HepG2 (cell line): ENCODE data around the gene PAM16. TPM values are rescaled to one million over a fixed set of nuclear protein-coding genes. Genes with fewer than 3 reads are reported as not detected.
A peak's percentile ranks its signal among the peaks of the same experiment; 100 is the strongest.

Source experiments
- ATAC-seq: fragments of 200-7000 bp; cut with Tn5 transposase; 3 replicates; pipeline ENCODE4 v1.9.1; 2020; ENCODE audit warnings: mild to moderate bottlenecking, moderate library complexity
- BruUV-seq: library from RNA; stranded (reverse); fragments of 400-500 nt; replicated peaks from 2 replicates; lab custom pipeline; 2021; lab: Mats Ljungman, UMichigan
- CTCF ChIA-PET: fragments of 300-600 bp; formaldehyde crosslinking; extraction: SDS; loops from one replicate; lab custom pipeline; 2021; ENCODE audit warnings: low total read pairs, inconsistent platforms, low intra/inter-chr PET ratio; lab: Yijun Ruan, JAX
- POLR2A ChIA-PET: fragments of 350-600 bp; sonication (Branson Sonifier 250); formaldehyde crosslinking; loops from one replicate; lab custom pipeline; 2020; ENCODE audit warnings: antibody characterized with exemption, inconsistent platforms; lab: Yijun Ruan, JAX
- DNase-seq: peaks from one replicate; pipeline ENCODE4 v3.0.0-alpha.2; 2015; ENCODE audit warnings: low spot score
- FAIRE-seq: peaks from 3 replicates; lab custom pipeline; 2011; peaks lifted over from hg19 to GRCh38; lab: Jason Lieb, UNC
- H2AFZ ChIP-seq: one replicate; pipeline ENCODE4 v1.6.1; 2011; ENCODE audit warnings: low read length, inconsistent platforms
- H3K27ac ChIP-seq: fragments of 300-600 bp; 3 replicates; pipeline ENCODE4 v1.8.0; 2011; ENCODE audit warnings: mixed run types, mild to moderate bottlenecking, mixed read lengths, low read length, inconsistent platforms; ENCODE audit not compliant: insufficient read depth; ENCODE audit errors: extremely low read length
- H3K27me3 ChIP-seq, 2 experiments: fragments of 200-600 bp in 1 of 2; 2 replicates in 1 of 2; 3 replicates in 1 of 2; pipeline versions ENCODE4 v1.6.0 to v1.8.0; 2011; ENCODE audit warnings: low read length in 2 of 2, mild to moderate bottlenecking in 2 of 2, moderate library complexity in 2 of 2, inconsistent platforms in 1 of 2; ENCODE audit not compliant: insufficient read depth in 2 of 2, control insufficient read depth in 1 of 2
- H3K36me3 ChIP-seq, 2 experiments: fragments of 200-600 bp in 1 of 2; replicated peaks in 1 of 2; 2 replicates in 1 of 2; 3 replicates in 1 of 2; pipeline versions ENCODE4 v1.5.1 to v1.8.0; 2011; ENCODE audit warnings: low read length in 2 of 2, inconsistent platforms in 1 of 2; ENCODE audit not compliant: insufficient read depth in 2 of 2, control insufficient read depth in 1 of 2
- H3K4me1 ChIP-seq: 2 replicates; pipeline ENCODE4 v1.5.1; 2012; ENCODE audit warnings: low read length, inconsistent platforms; ENCODE audit not compliant: insufficient read depth
- H3K4me2 ChIP-seq: 2 replicates; pipeline ENCODE4 v1.6.0; 2011; ENCODE audit warnings: low read depth, low read length, inconsistent platforms
- H3K4me3 ChIP-seq, 3 experiments: fragments of 200-600 bp in 1 of 3; sonication (generic), shearing (Covaris generic) in 1 of 3; replicated peaks in 1 of 3; 2 replicates each; pipeline ENCODE4 v1.5.1; 2011 to 2016; ENCODE audit warnings: low read length in 3 of 3, inconsistent platforms in 2 of 3, low read depth in 2 of 3, mild to moderate bottlenecking in 2 of 3, control low read depth in 1 of 3, mixed read lengths in 1 of 3; ENCODE audit not compliant: insufficient read depth in 1 of 3
- H3K79me2 ChIP-seq: one replicate; pipeline ENCODE4 v1.6.1; 2011; ENCODE audit warnings: low read length, inconsistent platforms; ENCODE audit not compliant: insufficient read depth
- H3K9ac ChIP-seq: 2 replicates; pipeline ENCODE4 v1.6.0; 2011; ENCODE audit warnings: mild to moderate bottlenecking, low read depth, low read length, inconsistent platforms; ENCODE audit not compliant: insufficient read depth
- H3K9me3 ChIP-seq: 2 replicates; pipeline ENCODE4 v1.5.1; 2012; ENCODE audit warnings: mild to moderate bottlenecking, low read length
- H4K20me1 ChIP-seq: 2 replicates; pipeline ENCODE4 v1.6.0; 2011; ENCODE audit warnings: inconsistent platforms, mild to moderate bottlenecking, low read length, moderate library complexity; ENCODE audit not compliant: insufficient read depth
- AGO2 ChIP-seq: fragments of 200-400 bp; formaldehyde crosslinking; optimal IDR thresholded peaks from 2 replicates; pipeline ENCODE3; 2017; ENCODE audit warnings: mild to moderate bottlenecking, low read depth, low read length, moderate library complexity
- POLR2A ChIP-seq, 2 experiments: IDR thresholded peaks; 2 replicates each; pipeline ENCODE4 v1.6.1; 2011; ENCODE audit warnings: low read depth in 2 of 2, low read length in 2 of 2, mild to moderate bottlenecking in 1 of 2, moderate library complexity in 1 of 2; ENCODE audit not compliant: insufficient read depth in 1 of 2
- RBFOX2 ChIP-seq: fragments of 200-400 bp; formaldehyde crosslinking; IDR thresholded peaks from 2 replicates; pipeline ENCODE4 v1.6.1; 2017; ENCODE audit warnings: low read depth, mild to moderate bottlenecking, low read length
- TBL1XR1 ChIP-seq: fragments of 150-350 bp; IDR thresholded peaks from 2 replicates; pipeline ENCODE4 v1.6.1; 2014; ENCODE audit warnings: borderline replicate concordance, low read length; ENCODE audit not compliant: partially characterized antibody
- ZC3H4 ChIP-seq: sonication (generic); formaldehyde crosslinking; IDR thresholded peaks from 2 replicates; pipeline ENCODE4 v1.4.0; 2020; ENCODE audit warnings: missing genetic modification reagents, borderline replicate concordance
- ZFX ChIP-seq: sonication (generic); formaldehyde crosslinking; IDR thresholded peaks from 2 replicates; pipeline ENCODE4 v1.4.0; 2020; ENCODE audit warnings: mild to moderate bottlenecking, low read depth, missing genetic modification reagents, moderate library complexity
- ZNF367 ChIP-seq: sonication (generic); formaldehyde crosslinking; IDR thresholded peaks from 2 replicates; pipeline ENCODE4 v1.4.0; 2020; ENCODE audit warnings: missing genetic modification reagents, borderline replicate concordance
- ZNF563 ChIP-seq: sonication (generic); formaldehyde crosslinking; IDR thresholded peaks from 2 replicates; pipeline ENCODE4 v1.8.0; 2022; ENCODE audit warnings: mild to moderate bottlenecking, moderate library complexity, missing genetic modification reagents
- ZNF720 ChIP-seq: sonication (generic); formaldehyde crosslinking; IDR thresholded peaks from 2 replicates; pipeline ENCODE4 v1.4.0; 2020; ENCODE audit warnings: missing genetic modification reagents
- WGBS: methylation state at CpG from one replicate; pipeline ENCODE4 v1.1.6; 2017; ENCODE audit warnings: low lambda C conversion rate; 5-methylcytosine and 5-hydroxymethylcytosine counted together
- in situ Hi-C: cut with HindIII; loops from 2 replicates; pipeline ENCODE4 v1.10.0; 2017; ENCODE audit warnings: low pct_unique_long_range_greater_than_20kb; ENCODE audit not compliant: extremely low pct_ligation_motif_present
- intact Hi-C: fragments of 100-400 bp; cut with micrococcal nuclease; formaldehyde crosslinking; loops from one replicate; pipeline ENCODE4 v1.10.0; 2022; ENCODE audit not compliant: unreplicated experiment
- polyA plus RNA-seq, 8 experiments: library from polyadenylated mRNA; depleted of rRNA in 3 of 8; stranded (reverse) in 7 of 8; unstranded in 1 of 8; fragments of >200 nt; fragmentation: Illumina TruSeq in 4 of 8; extraction: Trizol in 4 of 8; gene quantifications; 2 replicates each; pipeline versions ENCODE4 v1.2.1 to v1.2.3, GENCODE V29; 2011 to 2016; ENCODE audit warnings: low read depth in 4 of 8, missing spikeins in 1 of 8, mixed read lengths in 1 of 8; ENCODE audit not compliant: insufficient read depth in 1 of 8
- total RNA-seq, 5 experiments: library from RNA; depleted of rRNA; stranded (reverse); fragments of >200 nt; fragmentation: Illumina TruSeq; extraction: Trizol; gene quantifications; 2 replicates each; pipeline ENCODE4 v1.2.3, GENCODE V29; 2016; ENCODE audit warnings: low read depth in 1 of 5

Gene PAM16
- total and polyA plus RNA-seq, 2 of the 13 experiments (the other 11 are each of a cell fraction or from before 2014, with no cell fraction given): 51.5 to 51.8 TPM

GRCh38 chr16:4338712-4339299 lies 12.3 kb downstream of the PAM16 start:
- Histone ChIP-seq H3K9me3 (no peaks in the 10 kb centered on the region), H3K27me3 (no peaks in the 10 kb centered on the region), H3K4me2 (no peak overlapping the region), H4K20me1 (no peaks in the 10 kb centered on the region), H3K36me3 (peaks cover 6 to 32% of the 10 kb centered on the region in 2 experiments; a peak in 3 of 5 replicates), H3K4me1 (no peaks in the 10 kb centered on the region), H3K79me2 (peaks cover 11% of the 10 kb centered on the region), H3K27ac (no peak overlapping the region), H2AFZ (no peak overlapping the region), H3K4me3 (no peak overlapping the region), H3K9ac (no peak overlapping the region)
- BruUV-seq: no TSS peak
- CTCF ChIA-PET: no interaction called here
- in situ Hi-C loops: no loop called here
- intact Hi-C loops: no loop called here
- ATAC-seq (no peak), FAIRE-seq (no peak), DNase-seq (no peak)
- POLR2A ChIA-PET: interaction anchor here (0.5 to 1.9 kb wide), 4 partner anchors 10 to 335 kb away, joined by 3 to 5 read pairs (median 3); no protein-coding TSS in a partner anchor
- 0 out of 2 replicates have a peak, but pooled peaks have one; percentile 13 for TF ChIP-seq ZFX (CRISPR knock-in tag)
- peak; percentile 67 for TF ChIP-seq AGO2
- no peak for TF ChIP-seq ZC3H4
- 94% methylated on average over 5 of the region's 10 CpGs for WGBS

GRCh38 chr16:4338125-4338582 lies 13.0 kb downstream of the PAM16 start:
- intact Hi-C loops (no loop called here), in situ Hi-C loops (no loop called here)
- H3K27ac ChIP-seq: no peak overlapping the region
- peaks cover 5 to 30% of the 10 kb centered on the region in 2 experiments; a peak in 3 of 5 replicates for H3K36me3 ChIP-seq
- no peaks in the 10 kb centered on the region for H3K9me3 ChIP-seq
- no peak overlapping the region for H3K4me2 ChIP-seq
- TF ChIP-seq AGO2 (peak; percentile 0), ZNF720 (CRISPR knock-in tag) (no peak), ZFX (CRISPR knock-in tag) (peak; percentile 8; the same call in 1 of the 2 replicates), POLR2A (IDR thresholded peaks at IDR 0.05; ENCODE audit: insufficient read depth in 1 of 2, low read depth in 2 of 2, low read length in 2 of 2) (0 out of 4 replicates have a peak, but pooled peaks of 1 of the 2 experiments have one; percentile 3), TBL1XR1 (no peak), RBFOX2 (0 out of 2 replicates have a peak, but pooled peaks have one; percentile 20), ZNF367 (CRISPR knock-in tag) (no peak), ZNF563 (CRISPR knock-in tag) (0 out of 2 replicates have a peak, but pooled peaks have one; percentile 26)
- no peaks in the 10 kb centered on the region for H3K4me1 ChIP-seq
- no peak for FAIRE-seq
- POLR2A ChIA-PET: interaction anchor here (1.9 kb wide), 1 partner anchor 12 kb away, joined by 5 read pairs; no protein-coding TSS in a partner anchor
- CTCF ChIA-PET: no interaction called here
- peak; percentile 9; the same call in 2 of the 3 replicates for ATAC-seq
- H3K9ac ChIP-seq: no peak overlapping the region
- WGBS: no CpG with 5 or more reads among the region's 12 CpGs
- H2AFZ ChIP-seq: no peak overlapping the region
- no peak for DNase-seq
- no TSS peak for BruUV-seq
- no peaks in the 10 kb centered on the region for H3K27me3 ChIP-seq
- peaks cover 4% of the 10 kb centered on the region for H3K79me2 ChIP-seq
- H3K4me3 ChIP-seq: no peak overlapping the region
- H4K20me1 ChIP-seq: no peaks in the 10 kb centered on the region
